ENCODE measurements around the gene PAQR6.

DNA sequence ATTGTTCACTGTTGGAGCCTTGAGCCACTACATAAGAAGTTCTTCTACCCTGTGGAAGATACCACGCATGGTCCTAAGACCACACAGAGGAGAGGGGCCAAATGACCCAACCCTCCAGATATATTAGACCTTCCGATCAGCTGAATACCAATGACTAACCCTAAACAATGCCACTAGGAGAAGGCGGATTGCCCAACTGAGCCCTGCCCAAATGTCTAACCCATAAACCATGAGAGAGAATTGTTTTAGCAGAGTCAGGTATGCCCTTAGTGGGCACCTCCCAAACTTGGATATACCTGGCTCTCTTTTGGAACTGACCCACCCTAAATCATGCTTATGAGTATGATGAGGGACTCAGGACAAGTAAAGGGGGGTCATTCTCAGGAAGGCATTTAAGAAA, 22.5 kb upstream of the PAQR6 start:
- TF ChIP-seq, protein P1, sequence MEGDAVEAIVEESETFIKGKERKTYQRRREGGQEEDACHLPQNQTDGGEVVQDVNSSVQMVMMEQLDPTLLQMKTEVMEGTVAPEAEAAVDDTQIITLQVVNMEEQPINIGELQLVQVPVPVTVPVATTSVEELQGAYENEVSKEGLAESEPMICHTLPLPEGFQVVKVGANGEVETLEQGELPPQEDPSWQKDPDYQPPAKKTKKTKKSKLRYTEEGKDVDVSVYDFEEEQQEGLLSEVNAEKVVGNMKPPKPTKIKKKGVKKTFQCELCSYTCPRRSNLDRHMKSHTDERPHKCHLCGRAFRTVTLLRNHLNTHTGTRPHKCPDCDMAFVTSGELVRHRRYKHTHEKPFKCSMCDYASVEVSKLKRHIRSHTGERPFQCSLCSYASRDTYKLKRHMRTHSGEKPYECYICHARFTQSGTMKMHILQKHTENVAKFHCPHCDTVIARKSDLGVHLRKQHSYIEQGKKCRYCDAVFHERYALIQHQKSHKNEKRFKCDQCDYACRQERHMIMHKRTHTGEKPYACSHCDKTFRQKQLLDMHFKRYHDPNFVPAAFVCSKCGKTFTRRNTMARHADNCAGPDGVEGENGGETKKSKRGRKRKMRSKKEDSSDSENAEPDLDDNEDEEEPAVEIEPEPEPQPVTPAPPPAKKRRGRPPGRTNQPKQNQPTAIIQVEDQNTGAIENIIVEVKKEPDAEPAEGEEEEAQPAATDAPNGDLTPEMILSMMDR (IDR thresholded peaks at IDR 0.05 in 2 of 3, conservative IDR thresholded peaks at IDR 0.05 in 1 of 3; ENCODE audit: control insufficient read depth in 2 of 3, extremely low read depth in 1 of 3, insufficient read depth in 1 of 3, low read depth in 3 of 3, low read length in 3 of 3) = no peak
- TF ChIP-seq MYC (IDR thresholded peaks at IDR 0.05; ENCODE audit: insufficient read depth, insufficient read length, insufficient replicate concordance, low read length, severe bottlenecking) (no peak), TAF1 (IDR thresholded peaks at IDR 0.05; ENCODE audit: borderline replicate concordance, low read depth, low read length) (no peak), JUND (IDR thresholded peaks at IDR 0.05; ENCODE audit: low read depth, low read length) (no peak), ZSCAN29 (IDR thresholded peaks at IDR 0.05) (no peak), TCF3 (IDR thresholded peaks at IDR 0.05; ENCODE audit: borderline replicate concordance, insufficient read depth, low read depth, low read length) (no peak), RAD21 (IDR thresholded peaks at IDR 0.05; ENCODE audit: insufficient read depth, low read depth, low read length) (no peak), RAD51 (IDR thresholded peaks at IDR 0.05) (no peak), BHLHE40 (IDR thresholded peaks at IDR 0.05; ENCODE audit: borderline replicate concordance in 1 of 2, low read depth in 2 of 2, low read length in 1 of 2) (no peak)

Data from GM12878 (cell line).